Cardiac muscle cell (in vitro differentiated cells and primary cell): ENCODE measurements around the gene PC. TPM values are rescaled to one million over a fixed set of nuclear protein-coding genes. Genes with fewer than 3 reads are reported as not detected.

ENCODE experiments used
- DNase-seq, 2 donors: peaks; one replicate each; pipeline versions ENCODE4 v3.0.0 to v3.0.0-alpha.2; 2010 to 2017; ENCODE audit warnings: low read depth in 1 of 2, low spot score in 1 of 2
- H3K27ac ChIP-seq: fragments of 200-600 bp; sonication (generic); 2 replicates; pipeline ENCODE4 v1.5.1; 2016
- H3K27me3 ChIP-seq: fragments of 200-600 bp; sonication (generic); 2 replicates; pipeline ENCODE4 v1.6.0; 2016; ENCODE audit warnings: control low read depth
- H3K36me3 ChIP-seq: fragments of 200-600 bp; sonication (generic); 2 replicates; pipeline ENCODE4 v1.5.1; 2016; ENCODE audit warnings: control low read depth
- H3K4me1 ChIP-seq: fragments of 200-600 bp; sonication (generic); 2 replicates; pipeline ENCODE4 v1.8.1; 2017; ENCODE audit warnings: low read depth, mild to moderate bottlenecking, mixed run types
- H3K4me3 ChIP-seq: fragments of 200-600 bp; sonication (generic); 2 replicates; pipeline ENCODE4 v1.5.1; 2016; ENCODE audit warnings: mild to moderate bottlenecking
- H3K9me3 ChIP-seq: fragments of 200-600 bp; sonication (generic); 2 replicates; pipeline ENCODE4 v1.5.1; 2017; ENCODE audit warnings: low read depth, mild to moderate bottlenecking, control low read depth
- polyA plus RNA-seq: library from polyadenylated mRNA; unstranded; fragments of >200 nt; fragmentation: Nextera tagmentation; extraction: Ambion mirVana; gene quantifications from 2 replicates; pipeline ENCODE4 v1.2.1, GENCODE V29; 2016
- total RNA-seq: library from RNA; depleted of rRNA; stranded (reverse); fragments of >200 nt; gene quantifications from 2 replicates; pipeline ENCODE4 v1.2.3, GENCODE V29; 2016
- TF ChIP-seq, protein P1 (sequence below): IDR thresholded peaks from 2 replicates; pipeline ENCODE4 v1.5.1; 2012; ENCODE audit warnings: low read depth, mild to moderate bottlenecking, low read length

The PC gene
- total and polyA plus RNA-seq, 2 experiments from 2014 or later: 20.5 to 30.7 TPM

DNA sequence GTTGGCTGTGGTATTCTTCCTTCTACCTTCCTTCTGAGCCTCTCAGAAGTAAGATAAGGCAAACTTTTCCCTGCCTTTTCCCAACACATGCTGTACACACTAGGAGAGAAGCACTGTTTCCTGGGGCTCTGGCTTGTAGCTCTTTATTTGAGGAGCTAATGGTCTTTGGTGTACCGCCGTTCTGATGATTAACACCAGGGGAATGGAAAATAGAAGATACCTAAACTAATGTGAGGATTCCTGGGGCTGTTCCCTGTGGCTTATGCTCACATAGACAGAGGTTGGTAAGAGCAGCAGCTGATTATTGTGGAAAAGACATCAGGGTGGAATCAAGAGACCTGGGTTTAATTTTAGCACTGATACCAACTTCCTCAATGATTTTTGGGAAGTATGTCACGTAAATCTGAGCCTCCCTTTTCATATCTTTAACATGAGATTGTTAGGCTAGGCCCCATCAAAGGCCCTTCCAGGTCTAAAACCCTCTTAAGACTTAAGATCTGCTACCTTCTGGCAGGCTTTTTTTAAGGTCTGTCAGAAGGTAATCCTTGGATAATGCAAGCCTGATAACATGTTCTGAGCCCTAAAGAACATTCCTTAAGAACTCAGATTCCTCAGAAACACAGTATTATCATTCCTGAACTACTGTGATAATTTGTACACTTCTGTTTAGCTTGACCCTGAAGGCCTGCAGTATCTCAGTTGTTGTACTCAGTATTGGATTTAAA, 139.8 kb downstream of the PC start:
- Histone ChIP-seq H3K4me1 (no peaks in the 10 kb centered on the region), H3K27me3 (no peaks in the 10 kb centered on the region), H3K4me3 (no peak overlapping the region), H3K9me3 (no peaks in the 10 kb centered on the region), H3K36me3 (no peaks in the 10 kb centered on the region), H3K27ac (no peak overlapping the region)
- TF ChIP-seq, protein P1, sequence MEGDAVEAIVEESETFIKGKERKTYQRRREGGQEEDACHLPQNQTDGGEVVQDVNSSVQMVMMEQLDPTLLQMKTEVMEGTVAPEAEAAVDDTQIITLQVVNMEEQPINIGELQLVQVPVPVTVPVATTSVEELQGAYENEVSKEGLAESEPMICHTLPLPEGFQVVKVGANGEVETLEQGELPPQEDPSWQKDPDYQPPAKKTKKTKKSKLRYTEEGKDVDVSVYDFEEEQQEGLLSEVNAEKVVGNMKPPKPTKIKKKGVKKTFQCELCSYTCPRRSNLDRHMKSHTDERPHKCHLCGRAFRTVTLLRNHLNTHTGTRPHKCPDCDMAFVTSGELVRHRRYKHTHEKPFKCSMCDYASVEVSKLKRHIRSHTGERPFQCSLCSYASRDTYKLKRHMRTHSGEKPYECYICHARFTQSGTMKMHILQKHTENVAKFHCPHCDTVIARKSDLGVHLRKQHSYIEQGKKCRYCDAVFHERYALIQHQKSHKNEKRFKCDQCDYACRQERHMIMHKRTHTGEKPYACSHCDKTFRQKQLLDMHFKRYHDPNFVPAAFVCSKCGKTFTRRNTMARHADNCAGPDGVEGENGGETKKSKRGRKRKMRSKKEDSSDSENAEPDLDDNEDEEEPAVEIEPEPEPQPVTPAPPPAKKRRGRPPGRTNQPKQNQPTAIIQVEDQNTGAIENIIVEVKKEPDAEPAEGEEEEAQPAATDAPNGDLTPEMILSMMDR: no peak
- no peak for DNase-seq

GRCh38 chr11:66815646-66816045, 142.5 kb downstream of the PC start:
- DNase-seq: no peak
- TF ChIP-seq, protein P1: no peak
- no peaks in the 10 kb centered on the region for H3K4me1 ChIP-seq
- no peaks in the 10 kb centered on the region for H3K36me3 ChIP-seq
- no peaks in the 10 kb centered on the region for H3K27me3 ChIP-seq
- no peak overlapping the region for H3K4me3 ChIP-seq
- H3K27ac ChIP-seq: no peak overlapping the region
- no peaks in the 10 kb centered on the region for H3K9me3 ChIP-seq

GRCh38 chr11:66814678-66815077, 143.5 kb downstream of the PC start:
- TF ChIP-seq, protein P1: no peak
- no peak overlapping the region for H3K4me3 ChIP-seq
- H3K9me3 ChIP-seq: no peaks in the 10 kb centered on the region
- H3K27me3 ChIP-seq: no peaks in the 10 kb centered on the region
- no peaks in the 10 kb centered on the region for H3K4me1 ChIP-seq
- H3K36me3 ChIP-seq: no peaks in the 10 kb centered on the region
- DNase-seq: no peak
- H3K27ac ChIP-seq: no peak overlapping the region

DNA sequence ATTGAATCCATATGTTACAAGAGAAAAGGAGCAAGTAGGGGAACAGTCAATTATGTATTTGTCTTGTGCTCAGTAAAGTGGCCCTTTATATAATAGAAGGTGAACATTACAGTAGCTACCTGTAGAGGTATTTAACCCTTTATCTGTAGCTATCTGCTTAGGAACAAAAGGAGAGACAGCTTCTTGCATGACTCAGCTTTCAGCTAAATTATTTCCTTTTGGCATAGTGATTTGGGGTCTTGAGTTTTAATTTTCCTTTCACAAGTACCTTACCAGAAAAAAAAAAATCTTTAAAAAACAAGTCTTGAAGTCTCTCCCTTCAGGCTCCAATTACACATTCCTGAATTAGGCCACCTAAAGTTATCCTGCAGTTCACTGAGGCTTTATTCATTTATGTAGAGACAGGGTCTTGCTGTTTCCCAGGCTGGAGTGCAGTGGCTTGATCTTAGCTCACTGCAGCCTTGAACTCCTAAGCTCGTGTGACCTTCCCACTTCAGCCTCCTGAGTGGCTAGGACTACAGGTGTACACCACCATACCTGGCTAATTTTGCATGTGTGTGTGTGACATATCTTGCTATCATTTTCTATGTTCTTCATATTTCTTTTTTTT, 147.5 kb downstream of the PC start:
- no peaks in the 10 kb centered on the region for H3K36me3 ChIP-seq
- no peak overlapping the region for H3K27ac ChIP-seq
- TF ChIP-seq, protein P1: no peak
- H3K27me3 ChIP-seq: no peaks in the 10 kb centered on the region
- no peak for DNase-seq
- H3K4me1 ChIP-seq: no peaks in the 10 kb centered on the region
- H3K4me3 ChIP-seq: no peak overlapping the region
- H3K9me3 ChIP-seq: no peaks in the 10 kb centered on the region

DNA sequence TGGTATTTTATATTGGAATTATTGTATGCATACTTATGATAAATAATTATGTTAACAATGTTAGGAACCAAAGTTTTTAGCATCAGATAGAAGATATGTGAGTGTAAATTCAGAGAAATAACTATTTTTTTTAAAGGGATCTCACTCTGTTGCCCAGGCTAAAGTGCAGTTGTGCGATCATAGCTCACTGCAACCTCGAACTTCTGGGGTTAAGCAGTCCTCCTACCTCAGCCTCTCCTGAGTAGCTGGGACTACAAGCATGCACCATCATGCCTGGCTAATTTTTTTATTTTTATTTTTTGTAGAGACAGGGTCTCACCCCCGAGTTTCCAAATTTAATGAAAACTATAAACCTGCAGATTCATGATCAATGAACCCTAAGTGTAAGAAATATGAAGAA, 148.6 kb downstream of the PC start:
- Histone ChIP-seq H3K9me3 (no peaks in the 10 kb centered on the region), H3K36me3 (no peaks in the 10 kb centered on the region), H3K4me1 (no peaks in the 10 kb centered on the region), H3K27me3 (no peaks in the 10 kb centered on the region), H3K4me3 (no peak overlapping the region), H3K27ac (no peak overlapping the region)
- no peak for DNase-seq
- TF ChIP-seq, protein P1: no peak
